Endometrial microvascular endothelial cells (primary cell): ENCODE data around the gene BRI3BP. TPM values are rescaled to one million over a fixed set of nuclear protein-coding genes. Genes with fewer than 3 reads are reported as not detected.
"Not testable (repeated sequence)": the region's sequence is repeated elsewhere in the genome, so short reads cannot be mapped to it uniquely, and the experiment has no call there.

Experiments
- in situ Hi-C: cut with HindIII; loops from 2 replicates; pipeline ENCODE4 v1.10.0; 2017; ENCODE audit warnings: low sequenced_read_pairs, low pct_unique_long_range_greater_than_20kb; ENCODE audit errors: inconsistent ontology term
- total RNA-seq: library from RNA; depleted of rRNA; stranded (reverse); fragments of >200 nt; gene quantifications from one replicate; pipeline ENCODE4 v1.2.3, GENCODE V29; 2015; ENCODE audit errors: inconsistent ontology term

BRI3BP gene
- total RNA-seq, 1 donor from 2014 or later, result 7.3 TPM

DNA sequence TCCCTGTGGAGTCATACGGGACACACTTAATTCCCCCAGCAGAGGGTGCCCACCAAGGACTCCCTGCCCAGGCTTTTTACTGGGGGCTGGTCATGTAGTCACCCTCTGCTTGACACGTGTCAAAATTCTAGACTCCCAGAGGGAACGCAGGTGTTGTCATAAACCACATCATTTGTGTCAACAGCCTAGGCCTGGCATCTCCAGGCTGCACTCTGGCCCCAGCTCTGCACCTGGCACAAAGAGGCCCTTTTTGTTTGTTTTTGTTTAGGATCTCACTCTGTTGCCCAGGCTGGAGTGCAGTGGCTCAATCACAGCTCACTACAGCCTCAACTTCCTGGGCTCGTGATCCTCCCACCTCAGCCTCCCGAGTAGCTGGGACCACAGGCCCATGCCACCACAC lies 21.1 kb downstream of the BRI3BP start:
- in situ Hi-C loops, result no loop called here

DNA sequence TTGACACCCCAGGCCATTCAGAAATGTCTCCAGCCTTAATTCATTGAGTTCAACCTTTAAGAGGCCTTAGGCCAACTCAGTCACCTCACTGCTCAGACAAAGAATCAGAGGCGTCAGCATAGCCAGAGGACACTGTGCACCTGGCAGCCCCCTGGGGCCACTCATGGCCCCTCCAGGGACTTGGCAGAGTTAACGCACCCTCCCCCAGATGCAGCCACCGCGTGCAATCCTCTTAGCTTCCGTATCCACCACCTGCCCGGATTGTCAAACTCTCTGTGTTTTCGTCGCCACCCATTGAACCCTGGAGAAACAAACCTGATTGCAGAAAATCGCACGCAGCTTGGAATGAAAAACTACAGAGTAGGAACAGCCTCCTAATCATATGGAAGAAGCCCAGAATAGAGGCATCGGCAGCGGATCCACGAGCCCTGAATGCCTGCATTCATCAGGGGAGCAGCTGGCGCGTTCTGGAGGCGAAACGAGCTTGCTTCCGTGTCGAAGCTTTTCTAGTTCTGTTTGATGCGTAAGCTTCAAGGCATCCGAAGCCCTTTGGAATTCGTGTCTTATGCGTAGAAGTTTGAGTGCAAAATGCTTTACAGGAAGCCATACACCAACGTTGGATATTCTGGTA lies 22.4 kb downstream of the BRI3BP start:
- in situ Hi-C loops, result no loop called here

DNA sequence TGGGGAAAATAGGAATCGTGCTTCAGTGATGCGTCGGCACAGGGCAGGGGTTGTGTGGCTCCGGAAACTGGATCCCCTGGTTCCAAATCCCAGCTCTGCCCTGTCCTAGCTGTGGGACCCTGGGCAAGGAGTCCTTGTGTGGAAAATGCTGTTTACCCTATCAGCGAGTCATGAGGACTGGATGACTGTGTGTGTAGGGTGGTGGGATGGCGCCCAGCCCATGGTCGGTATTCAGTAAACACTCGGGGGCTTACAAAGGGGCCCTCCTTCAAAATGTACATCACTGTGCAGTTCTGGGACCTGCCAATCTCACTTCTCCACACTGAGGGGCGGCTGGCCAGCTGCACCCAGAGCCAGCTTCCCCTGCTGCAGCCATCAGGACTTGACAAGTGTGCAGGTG lies 24.4 kb downstream of the BRI3BP start:
- in situ Hi-C loops, result no loop called here

DNA sequence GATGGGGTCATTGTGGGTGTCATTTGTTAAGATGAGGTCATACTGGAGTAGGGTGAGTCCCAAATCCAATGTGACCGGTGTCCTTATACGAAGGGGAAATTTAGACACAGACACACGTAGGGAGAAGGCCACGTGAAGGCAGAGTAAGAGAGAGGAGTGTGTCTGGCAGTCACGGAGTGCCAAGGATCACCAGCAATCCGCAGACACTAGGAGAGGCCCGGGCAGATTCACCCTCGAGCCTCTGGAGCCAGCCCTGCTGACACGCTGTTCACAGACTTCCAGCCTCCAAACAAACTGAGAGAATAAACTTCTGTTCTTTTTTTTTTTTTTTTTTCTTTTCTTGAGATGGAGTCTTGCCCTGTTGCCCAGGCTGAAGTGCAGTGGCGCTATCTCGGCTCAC lies 24.9 kb downstream of the BRI3BP start:
- in situ Hi-C loops, result no loop called here

DNA sequence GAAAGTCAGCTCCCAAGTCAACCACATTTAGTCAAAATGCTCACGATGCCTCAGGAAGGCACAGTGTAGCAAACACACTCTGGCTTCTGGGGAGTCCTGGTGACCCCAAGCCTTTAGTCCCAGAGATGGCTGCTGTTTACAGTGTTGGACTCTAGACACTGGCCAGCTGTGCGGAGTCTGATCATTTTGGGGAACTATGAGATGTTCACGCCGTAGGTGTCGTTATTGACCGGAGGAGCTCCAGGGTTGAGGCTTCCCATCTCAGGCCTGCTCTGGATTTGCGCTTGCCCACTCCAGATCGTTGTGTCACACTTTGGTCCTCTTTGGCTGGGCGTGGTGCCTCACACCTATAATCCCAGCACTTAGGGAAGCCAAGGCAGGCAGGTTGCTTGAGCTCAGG lies 27.7 kb downstream of the BRI3BP start:
- in situ Hi-C loops, result no loop called here

DNA sequence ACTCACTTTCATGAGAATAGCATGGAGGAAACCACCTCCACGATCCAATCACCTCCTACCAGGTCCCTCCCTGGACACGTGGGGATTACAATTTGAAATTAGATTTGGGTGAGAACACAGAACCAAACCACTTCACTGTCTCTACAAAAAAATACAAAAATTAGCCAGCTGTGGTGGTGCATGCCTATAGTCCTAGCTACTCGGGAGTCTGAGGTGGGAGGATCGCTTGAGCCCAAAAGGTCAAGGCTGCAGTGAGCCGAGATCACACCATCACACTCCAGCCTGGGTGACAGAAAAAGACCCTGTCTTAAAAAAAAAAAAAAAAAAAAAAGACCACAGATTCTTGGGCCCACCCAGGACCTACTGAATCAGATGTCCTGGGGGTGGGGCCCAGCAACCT lies 28.3 kb downstream of the BRI3BP start:
- in situ Hi-C loops, result no loop called here

DNA sequence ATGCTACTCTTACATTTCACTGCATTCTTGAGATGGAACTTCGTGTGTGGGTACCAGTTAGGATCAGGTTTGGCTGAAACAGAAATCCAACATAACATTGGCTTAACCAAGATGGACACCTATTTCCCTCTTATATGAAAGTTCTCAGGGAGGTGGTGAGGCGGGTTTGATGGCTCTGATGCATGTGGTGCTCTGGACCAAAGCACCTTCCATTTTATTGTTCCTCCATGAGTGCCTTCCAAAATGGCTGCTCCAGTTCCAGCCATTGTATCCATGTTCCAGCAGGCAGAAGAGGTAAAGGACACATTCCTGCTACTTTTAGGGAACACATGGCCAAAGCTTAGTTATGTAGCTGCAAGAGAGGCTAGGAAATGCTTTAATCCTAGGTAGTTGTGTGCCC lies 29.6 kb downstream of the BRI3BP start:
- in situ Hi-C loops, result no loop called here

DNA sequence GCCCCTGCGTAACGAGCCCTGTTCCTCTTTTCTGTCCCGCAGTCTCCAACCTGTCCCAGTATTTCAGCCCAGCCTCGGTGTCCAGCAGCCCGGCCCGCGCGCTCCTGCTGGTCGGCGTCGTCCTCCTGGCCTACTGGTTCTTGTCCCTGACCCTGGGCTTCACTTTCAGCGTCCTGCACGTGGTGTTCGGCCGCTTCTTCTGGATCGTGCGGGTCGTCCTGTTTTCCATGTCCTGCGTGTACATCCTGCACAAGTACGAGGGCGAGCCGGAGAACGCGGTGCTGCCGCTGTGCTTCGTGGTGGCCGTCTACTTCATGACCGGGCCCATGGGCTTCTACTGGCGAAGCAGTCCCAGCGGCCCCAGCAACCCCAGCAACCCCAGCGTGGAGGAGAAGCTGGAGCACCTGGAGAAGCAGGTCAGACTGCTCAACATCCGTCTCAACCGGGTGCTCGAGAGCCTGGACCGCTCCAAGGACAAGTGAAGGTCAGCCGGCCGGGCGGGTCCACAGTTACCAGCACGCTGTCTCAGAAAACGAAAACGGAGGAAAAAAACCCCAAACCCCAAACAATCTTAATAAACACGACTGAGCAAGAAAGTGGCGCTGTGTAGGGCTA lies 31.6 kb downstream of the BRI3BP start:
- in situ Hi-C loops, result no loop called here

DNA sequence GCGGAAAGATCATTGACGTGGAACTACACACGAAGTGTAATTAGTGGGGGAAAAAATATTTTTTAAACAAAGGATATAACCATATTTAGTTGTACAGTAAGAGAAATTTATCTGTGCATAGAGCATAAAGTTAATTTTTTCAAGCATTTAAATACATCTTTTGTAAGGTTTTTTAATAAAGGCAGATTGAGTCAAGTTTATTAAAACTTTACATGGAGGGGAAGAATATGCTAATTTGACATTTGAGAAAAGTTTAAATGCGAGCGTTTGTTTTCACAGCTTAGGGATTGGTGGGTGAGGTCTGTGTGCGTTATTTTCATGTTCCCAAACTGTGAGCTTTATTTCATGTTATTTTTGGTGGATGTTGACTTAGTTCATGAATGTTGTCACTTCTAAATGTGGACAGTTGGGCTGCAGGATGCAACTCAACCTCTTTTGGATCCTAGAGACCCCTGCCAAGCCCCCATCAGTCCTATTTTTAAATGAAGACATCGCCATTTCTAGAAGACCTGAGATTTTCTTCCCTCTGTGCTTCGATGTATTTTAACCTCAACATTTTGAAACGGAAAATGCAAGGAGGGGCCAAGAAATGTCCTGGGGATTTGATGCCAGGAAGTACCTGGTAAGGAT lies 32.3 kb downstream of the BRI3BP start:
- in situ Hi-C loops, result no loop called here

DNA sequence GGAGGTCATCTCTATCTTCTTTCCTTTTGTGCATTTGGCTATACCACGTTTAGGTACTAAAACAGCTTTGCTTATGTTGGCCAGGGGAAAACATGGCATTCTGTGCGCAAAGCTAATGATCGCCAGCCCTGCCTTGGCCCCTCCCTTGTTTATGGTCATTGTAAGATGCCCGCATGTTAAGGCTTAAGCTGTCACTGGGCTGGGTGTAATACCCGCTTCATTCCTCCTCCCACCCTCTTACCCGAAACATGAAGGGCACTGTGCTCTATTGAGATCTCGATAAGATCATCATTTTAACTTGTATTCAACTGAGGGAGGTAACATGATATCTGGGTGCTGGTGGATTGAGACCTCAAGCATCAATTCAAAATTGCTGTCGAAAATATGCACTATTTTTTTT lies 34.7 kb downstream of the BRI3BP start:
- in situ Hi-C loops, result no loop called here

DNA sequence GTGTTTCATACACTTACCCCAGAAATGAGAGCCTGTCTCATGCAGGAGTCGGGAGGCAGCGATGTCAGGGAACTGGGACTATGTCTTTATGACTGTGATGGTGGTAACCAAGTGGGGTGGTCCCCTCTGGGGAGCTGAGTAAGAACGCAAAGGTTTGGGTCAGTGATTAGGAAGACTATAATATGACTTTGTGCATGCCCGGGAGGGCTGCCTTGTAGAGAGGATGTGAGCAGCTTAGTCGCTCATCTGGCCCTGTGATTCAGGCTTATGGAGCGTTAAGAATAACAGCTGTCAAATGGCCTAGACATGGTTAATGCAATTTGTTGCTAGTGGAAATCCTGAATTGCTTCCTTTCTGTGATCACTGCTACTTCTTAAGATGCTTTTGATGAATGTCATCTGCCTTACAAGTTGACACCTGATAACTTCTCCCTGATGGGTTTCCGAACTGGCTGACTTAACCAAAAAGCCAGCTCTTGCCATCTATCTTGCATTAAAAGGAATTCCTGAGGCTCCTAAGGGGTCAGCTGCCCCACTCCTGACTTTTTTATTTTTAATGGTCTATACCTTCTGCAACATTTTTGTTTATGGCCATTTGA lies 36.4 kb downstream of the BRI3BP start:
- in situ Hi-C loops, result no loop called here

DNA sequence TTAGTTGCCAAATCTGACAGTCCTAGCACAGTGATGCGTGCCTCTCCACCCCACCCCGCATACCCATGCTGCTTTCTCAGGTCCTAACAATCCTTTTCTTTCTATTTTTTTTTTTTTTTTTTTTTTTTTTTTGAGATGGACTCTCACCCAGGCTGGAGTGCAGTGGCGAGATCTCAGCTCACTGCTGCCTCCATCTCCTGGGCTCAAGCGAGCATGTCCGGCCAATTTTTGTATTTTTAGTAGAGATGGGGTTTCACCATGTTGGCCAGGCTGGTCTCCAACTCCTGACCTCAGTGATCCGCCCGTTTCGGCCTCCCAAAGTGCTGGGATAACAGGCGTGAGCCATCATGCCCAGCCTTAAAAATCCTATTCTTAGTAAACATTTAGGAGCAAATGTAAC lies 38.0 kb downstream of the BRI3BP start:
- in situ Hi-C loops, result not testable (repeated sequence)

DNA sequence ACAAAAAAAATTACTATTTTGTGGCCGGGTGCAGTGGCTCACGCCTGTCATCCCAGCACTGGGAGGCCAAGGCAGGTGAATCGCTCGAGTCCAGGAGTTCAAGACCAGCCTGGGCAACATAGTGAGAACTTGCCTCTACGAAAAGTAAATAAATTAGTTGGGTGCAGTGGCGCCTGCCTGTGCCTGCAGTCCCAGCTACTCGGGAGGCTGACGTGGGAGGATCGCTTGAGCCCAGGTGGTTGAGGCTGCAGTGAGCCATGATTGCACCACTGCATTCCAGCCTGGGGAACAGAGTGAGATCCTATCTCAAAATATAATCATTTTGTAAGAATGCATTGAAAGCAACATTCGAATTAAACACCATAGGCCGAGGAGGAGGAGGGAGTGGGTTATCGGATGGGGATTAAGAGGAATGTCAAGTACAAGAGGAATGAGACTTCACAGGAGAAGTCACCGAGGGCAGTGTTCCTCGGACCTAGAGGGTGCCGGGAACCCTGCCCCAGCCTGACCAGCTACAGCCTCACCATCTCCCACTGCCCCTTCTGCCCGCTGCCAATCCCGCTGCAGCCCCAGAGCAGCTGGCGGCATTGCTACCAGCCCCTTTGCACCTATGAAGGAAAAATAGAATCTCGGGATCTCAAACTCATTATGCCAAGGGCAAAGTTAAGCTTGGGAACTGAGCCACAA lies 39.2 kb downstream of the BRI3BP start:
- in situ Hi-C loops, result no loop called here

DNA sequence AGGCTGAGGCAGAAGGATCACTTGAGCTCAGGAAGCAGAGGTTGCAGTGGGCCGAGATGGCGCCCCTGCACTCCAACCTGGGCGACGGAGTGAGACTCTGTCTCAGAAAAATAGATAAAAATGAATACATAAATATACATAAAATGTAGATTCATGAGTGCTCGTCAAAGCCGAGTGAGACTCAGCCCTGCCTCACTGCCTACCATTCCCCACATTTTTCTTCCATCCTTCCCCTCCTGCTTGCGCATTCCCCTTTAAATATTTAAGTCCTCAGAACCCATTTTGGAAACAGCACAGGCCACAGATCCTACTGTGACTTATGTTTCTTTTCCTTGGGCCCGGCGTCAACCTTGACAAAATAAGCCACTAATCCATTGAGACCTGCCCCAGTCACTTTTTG lies 39.8 kb downstream of the BRI3BP start:
- in situ Hi-C loops, result no loop called here

DNA sequence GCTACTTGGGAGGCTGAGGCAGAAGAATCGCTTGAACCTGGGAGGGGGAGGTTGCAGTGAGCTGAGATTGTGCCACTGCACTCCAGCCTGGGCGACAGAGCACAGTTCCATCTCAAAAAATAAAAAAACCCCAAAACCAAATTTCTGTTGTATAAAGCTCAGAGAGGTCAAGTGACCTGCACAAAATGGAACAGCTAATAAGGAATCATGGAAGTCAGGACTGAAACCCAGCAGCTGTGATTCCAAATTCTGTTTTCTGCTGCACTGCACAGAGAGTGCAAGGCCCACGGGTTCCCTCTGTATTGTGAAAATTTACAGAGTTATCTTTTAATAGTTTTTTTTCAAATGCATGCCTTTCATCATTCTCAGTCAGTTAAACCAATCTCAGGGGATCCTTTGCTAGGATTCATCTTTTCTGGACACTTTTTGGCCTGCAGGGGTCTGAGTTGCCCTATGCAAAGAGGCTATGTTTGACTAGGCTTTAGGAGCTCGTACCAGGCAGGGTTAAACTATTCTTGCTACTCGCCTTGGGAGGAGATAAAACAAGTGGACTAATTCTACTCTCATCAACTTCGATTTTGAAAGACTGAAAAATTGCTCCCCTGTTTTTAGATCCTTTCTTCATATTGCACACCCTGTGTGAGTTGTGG lies 45.7 kb downstream of the BRI3BP start:
- in situ Hi-C loops, result no loop called here

DNA sequence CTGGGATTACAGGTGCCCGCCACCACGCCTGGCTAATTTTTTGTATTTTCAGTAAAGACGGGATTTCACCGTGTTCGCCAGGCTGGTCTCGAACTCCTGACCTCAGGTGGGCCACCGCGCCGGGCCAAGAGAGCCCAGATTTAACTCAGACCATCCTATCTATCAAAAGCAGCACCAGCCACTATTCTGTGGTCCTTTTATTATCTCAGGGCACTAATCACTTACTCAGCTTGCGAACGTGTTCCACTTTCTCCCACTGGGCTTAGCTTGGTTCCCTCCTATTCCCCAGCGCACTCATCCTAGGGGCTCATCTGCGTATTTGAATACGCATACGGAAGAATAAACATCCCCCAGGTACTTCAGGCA lies 55.6 kb downstream of the BRI3BP start:
- in situ Hi-C loops, result no loop called here

DNA sequence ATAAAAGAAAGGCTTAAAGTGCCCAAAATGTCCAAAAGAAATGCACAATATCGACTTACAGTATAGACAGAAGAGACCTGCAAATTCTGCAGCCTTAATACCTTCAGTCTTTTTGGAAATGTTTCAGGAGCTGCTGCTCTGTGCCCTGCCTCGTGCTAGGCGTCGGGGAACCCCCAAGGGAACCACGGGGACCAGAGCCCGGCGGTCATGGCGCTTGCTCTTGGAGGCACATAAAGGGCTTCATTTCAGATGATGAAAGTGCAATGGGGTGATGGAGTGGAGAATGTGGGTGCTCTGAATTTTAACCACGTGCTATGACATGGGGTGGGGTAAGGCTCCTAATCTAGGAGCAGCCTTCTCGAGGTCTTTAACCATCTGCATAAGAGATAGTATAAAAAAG lies 57.0 kb downstream of the BRI3BP start:
- in situ Hi-C loops, result no loop called here

DNA sequence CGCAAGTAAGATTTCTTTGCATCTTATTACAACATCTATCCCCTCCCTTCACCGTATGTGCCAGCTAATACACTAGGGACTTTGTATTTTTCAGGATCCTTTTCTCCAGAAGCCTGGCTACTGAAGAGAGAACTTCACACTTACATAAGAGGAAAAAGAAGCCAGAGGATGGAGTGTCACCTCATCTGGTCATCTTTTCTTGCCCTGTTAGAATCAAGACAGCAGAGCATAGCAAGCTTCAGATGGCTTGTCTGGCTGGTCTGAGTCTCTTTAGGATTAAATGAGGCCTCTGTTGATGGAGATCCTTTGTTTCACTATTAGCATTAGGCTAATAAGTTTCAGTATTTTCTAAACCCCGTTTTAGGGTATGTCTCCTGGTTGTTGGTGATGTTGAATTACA lies 57.4 kb downstream of the BRI3BP start:
- in situ Hi-C loops, result no loop called here

DNA sequence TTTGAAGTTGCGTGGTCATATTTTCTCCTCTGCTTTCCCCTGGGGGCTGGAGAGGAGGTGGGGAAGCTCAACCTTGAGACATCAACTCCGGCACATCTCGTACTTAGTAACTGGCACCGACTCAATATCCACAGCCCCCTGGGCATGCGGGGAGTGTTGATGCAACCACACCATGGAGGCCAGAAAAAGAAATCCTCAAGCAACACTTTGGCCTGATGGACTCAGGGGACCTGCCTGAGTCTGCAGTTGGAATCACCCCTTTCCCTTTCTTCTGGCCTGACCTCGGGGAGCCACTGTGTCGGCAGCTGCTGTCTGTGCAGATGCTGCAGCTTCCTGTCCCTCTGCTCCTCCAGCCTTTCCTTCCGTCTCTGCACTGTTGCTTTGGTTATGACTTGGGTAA lies 60.4 kb downstream of the BRI3BP start:
- in situ Hi-C loops, result no loop called here
